ENCODE results near the gene MGLL. TPM values are rescaled to one million over a fixed set of nuclear protein-coding genes. Genes with fewer than 3 reads are reported as not detected.

Gene MGLL
- total and polyA plus RNA-seq, 4 donors = 67.0 to 182 (median 78.2) TPM

GRCh38 chr3:127796831-127797150 is 25.5 kb downstream of the MGLL start:
- no peak for DNase-seq
- H3K27me3 ChIP-seq (ENCODE audit: control insufficient read depth in 3 of 3, insufficient read depth in 3 of 3, low read length in 2 of 3) = no peaks in the 10 kb centered on the region
- ATAC-seq (ENCODE audit: insufficient read depth, low FRiP score) = no peak
- H3K4me3 ChIP-seq = no peak overlapping the region
- peaks cover 4 to 13% (median 6%) of the 10 kb centered on the region in 5 donors for H3K4me1 ChIP-seq (ENCODE audit: control insufficient read depth in 5 of 5, insufficient read depth in 5 of 5, low read length in 5 of 5)
- TF ChIP-seq, protein P1, sequence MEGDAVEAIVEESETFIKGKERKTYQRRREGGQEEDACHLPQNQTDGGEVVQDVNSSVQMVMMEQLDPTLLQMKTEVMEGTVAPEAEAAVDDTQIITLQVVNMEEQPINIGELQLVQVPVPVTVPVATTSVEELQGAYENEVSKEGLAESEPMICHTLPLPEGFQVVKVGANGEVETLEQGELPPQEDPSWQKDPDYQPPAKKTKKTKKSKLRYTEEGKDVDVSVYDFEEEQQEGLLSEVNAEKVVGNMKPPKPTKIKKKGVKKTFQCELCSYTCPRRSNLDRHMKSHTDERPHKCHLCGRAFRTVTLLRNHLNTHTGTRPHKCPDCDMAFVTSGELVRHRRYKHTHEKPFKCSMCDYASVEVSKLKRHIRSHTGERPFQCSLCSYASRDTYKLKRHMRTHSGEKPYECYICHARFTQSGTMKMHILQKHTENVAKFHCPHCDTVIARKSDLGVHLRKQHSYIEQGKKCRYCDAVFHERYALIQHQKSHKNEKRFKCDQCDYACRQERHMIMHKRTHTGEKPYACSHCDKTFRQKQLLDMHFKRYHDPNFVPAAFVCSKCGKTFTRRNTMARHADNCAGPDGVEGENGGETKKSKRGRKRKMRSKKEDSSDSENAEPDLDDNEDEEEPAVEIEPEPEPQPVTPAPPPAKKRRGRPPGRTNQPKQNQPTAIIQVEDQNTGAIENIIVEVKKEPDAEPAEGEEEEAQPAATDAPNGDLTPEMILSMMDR (IDR thresholded peaks at IDR 0.05; ENCODE audit: control extremely low read depth, extremely low read depth) = no peak
- 83 to 87% methylated on average over 8 of the region's 8 CpGs for WGBS, 2 donors
- no peaks in the 10 kb centered on the region for H3K9me3 ChIP-seq (ENCODE audit: control insufficient read depth in 4 of 4, insufficient read depth in 3 of 4, low read length in 3 of 4)
- no peak overlapping the region for H3K27ac ChIP-seq (ENCODE audit: low read depth in 1 of 2, low read length in 1 of 2)
- H3K36me3 ChIP-seq (ENCODE audit: control insufficient read depth in 4 of 4, insufficient read depth in 4 of 4, low read length in 4 of 4) = peaks cover 0 to 5% (median 1%) of the 10 kb centered on the region in 4 donors
- no peak overlapping the region for H3K9ac ChIP-seq (ENCODE audit: insufficient read depth in 1 of 2, low read length in 2 of 2)

DNA sequence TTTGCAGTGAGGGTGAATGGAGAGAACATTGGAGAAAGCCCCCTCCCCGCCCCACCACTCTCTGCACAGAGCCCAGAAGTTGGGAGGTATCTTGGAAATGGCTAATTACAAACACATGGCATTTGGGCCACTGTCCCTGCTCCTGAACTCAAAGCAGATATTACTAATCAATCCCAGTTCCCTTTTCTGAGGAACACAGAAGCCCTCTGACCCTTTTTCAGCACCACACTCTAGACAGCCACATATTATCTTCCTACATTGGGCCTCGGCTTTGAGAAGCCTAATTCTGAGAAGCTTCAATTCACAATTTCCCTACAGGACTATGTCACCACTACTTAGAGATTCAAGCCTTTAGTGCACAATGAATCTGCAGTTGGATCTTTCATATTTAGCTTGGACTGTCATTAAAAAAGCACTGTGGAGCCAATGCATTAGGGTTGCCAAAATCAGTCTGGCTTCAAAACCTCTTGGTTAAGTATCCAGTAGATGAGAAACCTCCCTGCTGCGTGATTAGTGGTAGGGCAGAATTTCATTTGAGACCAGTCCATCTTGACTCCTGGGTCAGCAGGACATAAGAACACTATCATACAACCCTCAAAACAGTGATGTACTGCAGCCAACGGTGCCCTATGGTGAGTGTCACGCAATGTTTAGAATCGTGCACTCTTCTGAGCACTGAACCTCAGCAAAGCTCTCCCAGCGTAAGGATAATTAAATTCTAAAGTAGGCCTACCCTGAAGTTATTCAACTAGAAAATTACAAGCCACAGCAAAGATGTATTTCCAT is 26.1 kb downstream of the MGLL start:
- Histone ChIP-seq H3K4me3 (no peak overlapping the region), H3K9ac (ENCODE audit: insufficient read depth in 1 of 2, low read length in 2 of 2) (peak overlapping the region in 1 of 2 donors; percentile 19), H3K9me3 (ENCODE audit: control insufficient read depth in 4 of 4, insufficient read depth in 3 of 4, low read length in 3 of 4) (no peaks in the 10 kb centered on the region), H3K27ac (ENCODE audit: low read depth in 1 of 2, low read length in 1 of 2) (no peak overlapping the region), H3K36me3 (ENCODE audit: control insufficient read depth in 4 of 4, insufficient read depth in 4 of 4, low read length in 4 of 4) (peaks cover 0 to 5% (median 1%) of the 10 kb centered on the region in 4 donors), H3K4me1 (ENCODE audit: control insufficient read depth in 5 of 5, insufficient read depth in 5 of 5, low read length in 5 of 5) (peaks cover 5 to 18% (median 7%) of the 10 kb centered on the region in 5 donors), H3K27me3 (ENCODE audit: control insufficient read depth in 3 of 3, insufficient read depth in 3 of 3, low read length in 2 of 3) (no peaks in the 10 kb centered on the region)
- no peak for ATAC-seq (ENCODE audit: insufficient read depth, low FRiP score)
- TF ChIP-seq, protein P1 (IDR thresholded peaks at IDR 0.05; ENCODE audit: control extremely low read depth, extremely low read depth) = no peak
- WGBS, 2 donors = 83 to 86% methylated on average over 7 of the region's 7 CpGs
- no peak for DNase-seq

DNA sequence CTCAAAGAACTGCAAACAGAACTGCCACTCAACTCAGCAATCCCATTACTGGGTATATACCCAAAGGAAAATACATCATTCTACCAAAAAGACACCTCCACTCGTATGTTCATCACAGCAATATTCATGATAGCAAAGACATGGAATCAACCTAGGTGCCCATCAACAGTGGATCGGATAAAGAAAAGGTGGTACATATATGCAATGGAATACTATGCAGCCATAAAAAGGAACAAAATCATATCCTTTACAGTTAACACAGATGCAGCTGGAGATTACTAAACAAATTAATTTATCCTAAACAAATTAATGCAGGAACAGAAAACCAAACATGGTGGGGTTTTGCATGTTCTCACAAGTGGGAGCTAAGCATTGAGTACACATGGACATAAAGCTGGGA is 27.3 kb downstream of the MGLL start:
- peaks cover 6 to 22% (median 7%) of the 10 kb centered on the region in 5 donors for H3K4me1 ChIP-seq (ENCODE audit: control insufficient read depth in 5 of 5, insufficient read depth in 5 of 5, low read length in 5 of 5)
- no peaks in the 10 kb centered on the region for H3K27me3 ChIP-seq (ENCODE audit: control insufficient read depth in 3 of 3, insufficient read depth in 3 of 3, low read length in 2 of 3)
- no peaks in the 10 kb centered on the region for H3K9me3 ChIP-seq (ENCODE audit: control insufficient read depth in 4 of 4, insufficient read depth in 3 of 4, low read length in 3 of 4)
- no peak overlapping the region for H3K9ac ChIP-seq (ENCODE audit: insufficient read depth in 1 of 2, low read length in 2 of 2)
- ATAC-seq (ENCODE audit: insufficient read depth, low FRiP score) = no peak
- no peak for DNase-seq
- H3K36me3 ChIP-seq (ENCODE audit: control insufficient read depth in 4 of 4, insufficient read depth in 4 of 4, low read length in 4 of 4) = peaks cover 0 to 5% (median 1%) of the 10 kb centered on the region in 4 donors
- TF ChIP-seq, protein P1 (IDR thresholded peaks at IDR 0.05; ENCODE audit: control extremely low read depth, extremely low read depth) = no peak
- H3K4me3 ChIP-seq = no peak overlapping the region
- no peak overlapping the region for H3K27ac ChIP-seq (ENCODE audit: low read depth in 1 of 2, low read length in 1 of 2)
- WGBS, 2 donors = 97 to 100% methylated on average over 2 of the region's 2 CpGs

Data from lung (tissue), 12 donors.